CD4-positive, alpha-beta T cell treated with Interleukin-6 for 4 hours (primary cell): ENCODE measurements around the gene SH3BP1.
"Not testable (repeated sequence)": the region's sequence is repeated elsewhere in the genome, so short reads cannot be mapped to it uniquely, and the experiment has no call there.

ENCODE experiments used
- DNase-seq: peaks from one replicate; pipeline ENCODE4 v3.0.0-alpha.2; 2020; ENCODE audit warnings: mixed read lengths

Gene SH3BP1

GRCh38 chr22:37681001-37681424, 41.5 kb downstream of the SH3BP1 start:
- DNase-seq: no peak

DNA sequence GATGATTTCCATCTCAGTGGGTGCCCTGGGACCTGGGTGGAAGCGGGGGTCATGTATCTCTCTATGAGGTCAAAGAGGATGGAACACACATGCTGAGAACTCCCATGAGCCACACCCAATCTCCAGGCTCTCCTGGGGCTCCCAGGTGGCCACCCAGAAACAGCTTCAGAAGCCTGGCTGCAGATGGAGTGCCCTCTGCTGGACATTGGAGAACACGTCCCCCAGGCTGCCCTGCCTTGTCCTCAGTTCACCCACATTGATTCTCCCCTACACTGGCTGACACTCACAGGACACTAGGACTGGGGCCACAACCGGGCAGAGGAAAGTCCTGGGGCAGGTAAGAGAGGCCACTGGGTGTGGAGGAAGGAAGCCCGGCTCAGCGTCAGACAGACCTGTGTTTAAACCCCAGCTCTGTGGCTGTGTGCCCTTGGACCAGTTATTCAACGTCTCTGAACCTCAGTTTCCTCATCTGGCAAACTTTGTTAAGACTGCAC, 42.1 kb downstream of the SH3BP1 start:
- DNase-seq: peak; percentile 81

- DNase-seq: no peak
Observed at GRCh38 chr22:37684803-37685615, 45.5 kb downstream of the SH3BP1 start.

DNA sequence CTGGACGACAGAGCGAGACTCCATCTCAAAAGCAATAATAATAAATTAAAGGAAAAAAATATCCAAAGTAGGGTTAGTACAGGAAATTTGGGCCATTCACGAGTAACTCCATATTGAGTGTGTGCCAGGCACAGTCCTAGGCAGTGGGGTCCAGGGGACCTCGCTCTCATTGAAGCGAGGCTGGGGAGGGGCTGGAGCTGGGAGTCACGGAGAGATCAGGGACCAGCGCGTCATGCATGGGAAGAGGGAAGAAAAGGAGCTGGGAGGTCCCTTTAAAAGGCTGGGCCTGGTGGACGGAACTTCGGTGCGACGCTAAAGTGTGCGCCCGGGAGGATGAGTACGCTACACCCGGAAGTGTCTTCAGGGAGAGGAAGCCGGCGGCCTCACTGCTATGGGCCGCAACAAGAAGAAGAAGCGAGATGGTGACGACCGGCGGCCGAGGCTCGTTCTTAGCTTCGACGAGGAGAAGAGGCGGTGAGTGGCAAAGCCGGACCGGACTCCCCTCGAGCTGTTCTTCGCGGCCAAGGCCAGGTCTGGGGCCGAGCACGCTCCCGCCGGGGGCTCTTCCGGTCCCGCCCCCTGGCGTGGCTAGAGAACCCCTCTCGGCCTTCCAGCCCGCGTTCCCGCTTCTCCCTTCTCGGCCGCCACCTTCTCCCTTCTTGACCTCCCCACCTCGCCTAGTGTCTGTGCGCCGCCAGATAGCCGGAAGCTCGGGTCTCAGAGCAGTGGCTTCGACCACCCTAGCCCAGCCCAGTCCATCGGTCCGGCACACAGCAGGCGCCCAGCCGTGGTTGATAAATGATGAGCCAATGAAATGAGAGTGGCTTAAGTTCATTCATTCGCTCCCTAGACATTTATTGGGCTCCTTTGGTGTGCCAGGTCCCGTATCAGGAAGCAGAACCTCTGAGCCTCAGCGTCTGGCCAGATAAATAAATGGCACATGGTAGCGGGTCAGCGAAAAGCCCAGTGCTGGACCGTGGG, 46.8 kb downstream of the SH3BP1 start, which contains the start of gene NOL12:
NOL12 (plus strand) TSS at position 342 of the 981 bp plus-strand sequence; CDS start at position 392, 50 bp downstream.
- peak; percentile 79 for DNase-seq

GRCh38 chr22:37690407-37690806, 50.9 kb downstream of the SH3BP1 start:
- DNase-seq: no peak

DNA sequence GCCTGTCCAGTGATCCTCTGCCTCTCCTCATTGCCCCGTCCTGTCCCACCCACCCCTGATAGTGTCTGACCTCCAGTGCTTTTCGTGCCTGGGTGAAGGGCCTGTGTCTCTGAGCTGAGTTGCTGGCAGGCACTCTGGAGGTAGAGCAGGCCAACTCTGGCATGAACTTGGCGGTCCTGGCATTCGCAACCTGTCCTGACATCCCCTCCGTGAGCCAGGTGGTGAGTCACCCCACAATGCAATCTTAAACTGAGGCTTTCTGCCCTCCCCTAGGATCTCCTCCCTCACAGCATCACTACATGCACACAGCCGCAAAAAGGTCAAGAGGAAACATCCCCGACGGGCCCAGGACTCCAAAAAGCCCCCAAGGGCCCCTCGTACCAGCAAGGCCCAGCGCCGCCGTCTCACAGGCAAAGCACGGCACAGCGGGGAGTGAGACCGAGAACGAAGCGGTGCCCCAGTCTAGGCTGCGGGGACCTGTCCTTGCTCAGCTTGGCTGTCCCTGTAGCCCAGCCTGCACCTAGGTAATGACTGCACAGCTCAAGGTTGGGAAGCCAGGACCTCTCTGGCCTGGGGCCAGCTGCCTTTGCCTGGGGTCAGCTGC, 51.5 kb downstream of the SH3BP1 start:
- no peak for DNase-seq

GRCh38 chr22:37692627-37693285, 53.3 kb downstream of the SH3BP1 start:
- no peak for DNase-seq

GRCh38 chr22:37694131-37694530, 54.7 kb downstream of the SH3BP1 start:
- DNase-seq: not testable (repeated sequence)

- not testable (repeated sequence) for DNase-seq
Observed at GRCh38 chr22:37696260-37696656, 56.8 kb downstream of the SH3BP1 start.

DNA sequence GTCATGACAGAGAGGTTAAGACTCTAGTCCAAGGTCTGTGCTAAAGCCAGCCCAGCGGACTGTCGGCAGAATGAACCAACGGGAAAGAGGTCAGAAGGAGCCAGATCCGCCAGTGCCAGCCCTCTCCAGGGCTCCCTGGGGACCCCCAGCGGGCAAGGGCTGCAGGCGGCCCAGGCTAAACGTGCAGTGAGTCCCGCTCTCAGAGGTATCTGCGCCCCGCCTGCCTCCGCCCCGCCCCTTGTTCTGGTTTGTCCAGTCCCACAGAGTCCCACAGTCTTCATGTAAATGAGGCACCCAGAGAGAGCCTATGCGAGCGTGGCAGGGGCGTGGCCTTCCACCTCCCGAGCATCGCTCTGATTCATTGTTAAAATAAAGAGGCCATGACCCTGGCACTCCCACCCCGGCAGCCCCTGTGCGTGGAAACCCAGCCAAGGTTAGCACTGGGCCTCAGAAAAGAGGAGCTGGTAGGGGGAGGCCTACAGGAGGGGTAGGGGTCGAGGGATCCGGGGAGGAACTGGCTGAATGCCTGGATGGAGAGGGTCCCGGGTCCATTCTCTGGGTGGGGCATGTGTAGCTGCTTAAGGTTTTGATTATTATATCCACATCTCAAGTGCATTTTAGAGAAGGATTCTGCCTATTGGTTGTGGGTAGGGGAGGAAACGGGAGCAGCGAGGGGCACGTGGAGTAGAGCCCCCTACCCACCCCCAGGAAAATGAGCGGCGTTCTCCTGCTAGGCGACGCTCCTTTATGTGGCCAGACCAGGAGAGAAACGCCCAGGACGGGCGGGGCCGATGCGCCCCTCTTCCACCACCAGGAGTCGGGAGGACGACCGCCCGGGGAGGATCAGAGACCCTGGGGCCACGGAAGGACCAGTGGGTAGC, 57.4 kb downstream of the SH3BP1 start, which contains the start of gene TRIOBP:
TRIOBP (plus strand) TSS at position 392 of the 881 bp plus-strand sequence. CDS start 4,318 bp downstream, outside the sequence.
- DNase-seq: peak; percentile 91

- no peak for DNase-seq
Observed at GRCh38 chr22:37697538-37697835, 58.0 kb downstream of the SH3BP1 start.

GRCh38 chr22:37701141-37701786, 61.8 kb downstream of the SH3BP1 start:
- no peak for DNase-seq

DNA sequence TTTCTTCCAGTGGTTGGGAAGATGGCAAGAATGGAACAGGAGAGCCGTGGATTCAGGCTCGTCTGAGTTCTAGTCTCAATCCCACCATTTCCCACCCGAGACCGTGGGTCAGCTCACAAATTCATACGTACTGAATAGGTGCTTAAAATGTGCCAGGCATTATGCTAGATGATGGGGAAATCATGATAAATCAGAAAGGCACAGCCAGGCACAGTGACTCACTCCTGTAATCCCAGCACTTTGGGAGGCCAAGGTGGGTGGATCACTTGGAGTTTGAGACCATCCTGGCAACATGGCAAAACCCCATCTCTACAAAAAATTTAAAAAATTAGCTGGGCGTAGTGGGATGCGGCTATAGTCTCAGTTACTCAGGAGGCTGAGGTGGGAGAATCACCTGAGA, 64.4 kb downstream of the SH3BP1 start:
- DNase-seq: no peak

GRCh38 chr22:37704645-37705044, 65.2 kb downstream of the SH3BP1 start:
- DNase-seq: no peak

DNA sequence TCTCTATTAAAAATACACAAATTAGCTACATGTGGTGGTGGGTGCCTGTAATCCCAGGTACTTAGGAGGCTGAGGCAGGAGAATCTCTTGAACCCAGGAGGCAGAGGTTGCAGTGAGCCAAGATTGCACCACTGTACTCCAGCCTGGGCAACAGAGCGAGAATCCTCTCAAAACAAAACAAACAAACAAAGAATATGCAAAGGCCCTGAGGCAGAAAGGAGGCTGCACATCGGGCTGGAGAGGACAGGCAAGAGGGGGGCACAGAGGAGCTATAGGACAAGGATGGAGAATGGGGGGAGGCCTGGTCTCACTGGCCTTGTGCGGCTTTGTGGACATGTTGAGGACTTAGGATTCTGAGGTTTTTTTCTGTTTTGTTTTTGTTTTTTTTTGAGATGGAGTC, 65.7 kb downstream of the SH3BP1 start:
- DNase-seq: no peak
